ENCODE results near the gene SPDL1. TPM values are rescaled to one million over a fixed set of nuclear protein-coding genes. Genes with fewer than 3 reads are reported as not detected.

Gene SPDL1
- total RNA-seq, 4 donors from 2014 or later = 0.78 to 4.6 (median 3.2) TPM

GRCh38 chr5:169542811-169543210 is 40.8 kb upstream of the SPDL1 start:
- Histone ChIP-seq H3K4me1 (no peaks in the 10 kb centered on the region), H3K27ac (no peak overlapping the region), H3K36me3 (no peaks in the 10 kb centered on the region), H3K27me3 (no peaks in the 10 kb centered on the region), H3K9me3 (no peaks in the 10 kb centered on the region), H3K4me3 (no peak overlapping the region)
- DNase-seq (no peak), ATAC-seq (no peak)
- in situ Hi-C loops (cut with MboI; ENCODE audit: low sequenced_read_pairs in 4 of 4) (no loop called here), intact Hi-C loops (cut with DNase I; ENCODE audit: low total_unique reads) (no loop called here)
- TF ChIP-seq POLR2A (IDR thresholded peaks at IDR 0.05) (no peak), CTCF (IDR thresholded peaks at IDR 0.05 in 4 of 5, conservative IDR thresholded peaks at IDR 0.05 in 1 of 5) (no peak)

GRCh38 chr5:169544264-169544950 is 39.2 kb upstream of the SPDL1 start:
- no peak overlapping the region for H3K4me3 ChIP-seq
- intact Hi-C loops (cut with DNase I; ENCODE audit: low total_unique reads) = no loop called here
- H3K27ac ChIP-seq = no peak overlapping the region
- H3K4me1 ChIP-seq = no peaks in the 10 kb centered on the region
- no peak for ATAC-seq
- H3K27me3 ChIP-seq = no peaks in the 10 kb centered on the region
- DNase-seq = no peak
- in situ Hi-C loops (cut with MboI; ENCODE audit: low sequenced_read_pairs in 4 of 4) = no loop called here
- H3K9me3 ChIP-seq = no peaks in the 10 kb centered on the region
- no peaks in the 10 kb centered on the region for H3K36me3 ChIP-seq
- TF ChIP-seq CTCF (IDR thresholded peaks at IDR 0.05 in 4 of 5, conservative IDR thresholded peaks at IDR 0.05 in 1 of 5) = no peak
- TF ChIP-seq POLR2A (IDR thresholded peaks at IDR 0.05) = no peak

GRCh38 chr5:169545762-169546161 is 37.8 kb upstream of the SPDL1 start:
- ATAC-seq (no peak), DNase-seq (no peak)
- Histone ChIP-seq H3K4me1 (no peaks in the 10 kb centered on the region), H3K27ac (no peak overlapping the region), H3K4me3 (no peak overlapping the region), H3K36me3 (no peaks in the 10 kb centered on the region), H3K27me3 (peaks cover 0 to 7% (median 0%) of the 10 kb centered on the region in 3 donors), H3K9me3 (no peaks in the 10 kb centered on the region)
- TF ChIP-seq CTCF (IDR thresholded peaks at IDR 0.05 in 4 of 5, conservative IDR thresholded peaks at IDR 0.05 in 1 of 5) (no peak), POLR2A (IDR thresholded peaks at IDR 0.05) (no peak)
- in situ Hi-C loops (cut with MboI; ENCODE audit: low sequenced_read_pairs in 4 of 4) = no loop called here
- intact Hi-C loops (cut with DNase I; ENCODE audit: low total_unique reads) = no loop called here

GRCh38 chr5:169546346-169546745 is 37.2 kb upstream of the SPDL1 start:
- Histone ChIP-seq H3K9me3 (no peaks in the 10 kb centered on the region), H3K27ac (no peak overlapping the region), H3K36me3 (no peaks in the 10 kb centered on the region), H3K4me3 (no peak overlapping the region), H3K4me1 (no peaks in the 10 kb centered on the region), H3K27me3 (peaks cover 0 to 7% (median 0%) of the 10 kb centered on the region in 3 donors)
- DNase-seq = no peak
- TF ChIP-seq CTCF (IDR thresholded peaks at IDR 0.05 in 4 of 5, conservative IDR thresholded peaks at IDR 0.05 in 1 of 5) (no peak), POLR2A (IDR thresholded peaks at IDR 0.05) (no peak)
- intact Hi-C loops (cut with DNase I; ENCODE audit: low total_unique reads) = no loop called here
- no peak for ATAC-seq
- in situ Hi-C loops (cut with MboI; ENCODE audit: low sequenced_read_pairs in 4 of 4) = no loop called here

- H3K36me3 ChIP-seq = no peaks in the 10 kb centered on the region
- no peaks in the 10 kb centered on the region for H3K4me1 ChIP-seq
- TF ChIP-seq POLR2A (IDR thresholded peaks at IDR 0.05) = no peak
- TF ChIP-seq CTCF (IDR thresholded peaks at IDR 0.05 in 4 of 5, conservative IDR thresholded peaks at IDR 0.05 in 1 of 5) = no peak
- ATAC-seq (no peak), DNase-seq (no peak)
- intact Hi-C loops (cut with DNase I; ENCODE audit: low total_unique reads) = no loop called here
- in situ Hi-C loops (cut with MboI; ENCODE audit: low sequenced_read_pairs in 4 of 4) = no loop called here
- no peak overlapping the region for H3K4me3 ChIP-seq
- H3K27me3 ChIP-seq = peaks cover 0 to 7% (median 0%) of the 10 kb centered on the region in 3 donors
- no peaks in the 10 kb centered on the region for H3K9me3 ChIP-seq
- no peak overlapping the region for H3K27ac ChIP-seq
These were observed 36.1 kb upstream of the SPDL1 start for GRCh38 chr5:169547508-169547907.
